ACHN (cell line): ENCODE results near the gene EVC.
A peak's percentile ranks its signal among the peaks of the same experiment; 100 is the strongest.
"Not testable (repeated sequence)": the region's sequence is repeated elsewhere in the genome, so short reads cannot be mapped to it uniquely, and the experiment has no call there.

ENCODE experiments used
- DNase-seq: peaks from one replicate; pipeline ENCODE4 v3.0.0-alpha.2; 2015
- in situ Hi-C: cut with HindIII; loops from 2 replicates; pipeline ENCODE4 v1.10.0; 2017; ENCODE audit warnings: low sequenced_read_pairs, low pct_ligation_motif_present, low pct_unique_long_range_greater_than_20kb

EVC gene

DNA sequence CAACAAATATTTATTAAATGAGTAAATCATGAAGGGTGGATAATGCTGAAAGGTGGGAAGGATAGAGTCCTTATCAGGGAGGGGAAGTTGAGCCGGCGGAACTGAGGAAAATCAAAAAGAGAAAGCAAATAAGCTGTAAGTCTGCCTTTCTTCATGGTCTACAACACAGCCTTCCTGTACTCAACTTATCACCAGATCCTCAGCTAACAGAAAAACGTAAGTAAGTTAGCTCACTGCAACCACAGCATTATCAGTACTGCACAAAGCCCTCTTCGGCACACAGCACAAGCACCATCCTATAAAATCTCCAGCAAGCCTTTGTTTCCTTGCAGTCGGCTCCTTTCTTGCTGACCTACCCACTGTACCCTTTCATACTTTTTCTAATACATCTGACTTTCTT lies 111.6 kb downstream of the EVC start:
- DNase-seq: no peak
- in situ Hi-C loops: no loop called here

DNA sequence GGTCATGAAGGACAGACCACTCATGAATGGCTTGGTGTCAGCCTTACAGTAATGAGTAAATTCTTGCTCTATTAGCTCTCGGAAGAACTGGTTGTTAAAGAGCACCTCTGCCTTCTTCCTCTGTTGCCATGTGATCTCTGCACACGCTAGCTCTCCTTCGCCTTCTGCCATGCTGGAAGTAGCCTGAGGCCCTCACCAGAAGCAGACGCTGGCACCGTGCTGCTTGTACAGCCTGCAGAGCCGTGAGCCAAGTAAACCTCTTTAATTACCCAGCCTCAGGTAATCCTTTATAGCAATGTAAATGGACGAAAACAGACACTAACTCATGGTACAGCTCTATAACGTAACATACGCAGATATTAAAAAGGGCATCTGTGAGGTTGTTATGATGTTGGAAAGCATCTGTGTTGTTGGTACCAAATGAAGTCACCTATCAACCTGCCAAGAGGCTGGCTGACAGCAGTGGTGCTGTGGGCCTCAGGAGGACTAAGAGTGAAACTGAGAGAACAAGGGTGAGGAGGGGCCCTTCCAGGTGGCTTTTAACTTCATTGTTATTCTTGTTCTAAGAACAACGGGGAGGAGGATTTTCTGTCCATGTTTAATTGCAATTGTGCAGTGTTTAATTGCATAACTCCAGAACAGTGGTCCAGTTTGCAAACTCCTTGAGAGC lies 112.7 kb downstream of the EVC start:
- in situ Hi-C loops: no loop called here
- no peak for DNase-seq

DNA sequence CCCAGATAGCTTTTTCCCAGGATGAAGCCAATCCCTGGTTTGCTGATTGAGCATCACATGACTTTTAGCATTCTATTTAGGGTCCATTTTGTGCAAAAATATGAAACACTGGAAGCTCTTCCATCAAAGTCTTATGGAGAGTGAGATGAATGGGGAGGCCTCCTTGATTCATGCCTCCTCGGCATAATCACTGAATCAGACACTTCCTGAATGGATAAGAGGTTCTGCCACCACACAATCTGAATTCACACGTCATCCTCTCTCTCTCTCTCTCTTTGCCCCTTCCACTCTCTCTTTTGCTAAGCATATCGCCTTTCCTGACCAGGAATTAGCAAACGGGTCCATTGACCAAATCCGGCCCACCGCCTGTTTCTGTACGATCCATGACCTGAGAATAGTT lies 113.2 kb downstream of the EVC start:
- DNase-seq: no peak
- in situ Hi-C loops: no loop called here

GRCh38 chr4:5824635-5825034 lies 113.6 kb downstream of the EVC start:
- in situ Hi-C loops: no loop called here
- peak; percentile 33 for DNase-seq

- in situ Hi-C loops: no loop called here
- DNase-seq: no peak
Measured at GRCh38 chr4:5825321-5826041, 114.5 kb downstream of the EVC start.

DNA sequence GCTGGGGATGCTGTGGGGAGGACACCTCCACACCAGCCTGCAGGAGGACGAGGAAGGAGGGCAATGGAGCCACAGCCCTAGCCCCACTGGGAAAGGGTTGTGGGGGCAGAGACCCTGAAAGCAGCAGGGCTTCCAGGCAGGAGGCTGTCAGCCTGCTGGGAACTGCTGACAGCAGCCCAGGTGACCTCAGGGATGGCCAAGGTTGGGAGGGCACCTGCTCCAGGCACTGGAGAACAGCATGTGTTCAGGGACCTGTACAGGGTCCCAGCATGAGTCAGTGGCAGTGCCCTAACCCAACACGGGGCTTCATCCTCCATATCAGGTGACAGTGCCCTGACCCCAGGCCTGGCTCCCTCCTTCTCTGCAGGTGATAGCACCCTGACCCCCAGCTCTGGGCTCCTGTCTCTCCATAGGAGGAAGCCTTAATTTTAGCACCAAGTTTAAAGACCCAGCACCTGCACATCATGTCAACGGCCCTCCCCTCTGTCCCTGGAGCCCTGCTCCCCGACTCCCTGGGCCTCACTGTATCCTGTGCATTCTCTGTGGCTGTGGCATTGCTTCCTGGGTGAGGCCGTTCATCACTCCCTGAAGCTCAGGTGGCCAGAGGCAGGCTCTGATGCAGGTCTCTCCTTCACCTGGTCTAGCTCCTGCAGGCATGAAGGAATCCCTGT lies 115.6 kb downstream of the EVC start:
- in situ Hi-C loops: no loop called here
- DNase-seq: no peak

- no peak for DNase-seq
- in situ Hi-C loops: no loop called here
Measured at GRCh38 chr4:5827108-5828004, 116.4 kb downstream of the EVC start.

DNA sequence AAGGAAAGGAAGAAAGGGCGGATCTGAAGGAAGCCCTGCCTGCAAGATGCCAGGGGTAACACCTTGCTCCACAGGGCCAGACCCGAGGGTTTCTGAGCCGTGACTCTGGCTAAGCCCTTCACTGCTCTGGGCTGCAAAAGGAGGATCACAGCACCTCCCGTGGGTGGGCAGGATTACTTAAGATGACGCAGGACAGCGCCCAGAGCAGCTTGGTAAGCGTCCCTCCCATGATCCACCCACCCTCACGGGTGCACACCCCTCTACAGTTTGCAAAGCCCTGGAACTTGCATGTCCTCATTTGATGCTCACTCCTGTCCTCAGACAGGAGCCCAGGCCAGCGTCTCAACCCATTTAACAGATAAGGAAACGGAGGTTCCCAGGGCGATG lies 117.0 kb downstream of the EVC start:
- in situ Hi-C loops: no loop called here
- no peak for DNase-seq

GRCh38 chr4:5836943-5837342 lies 125.9 kb downstream of the EVC start:
- no peak for DNase-seq
- in situ Hi-C loops: no loop called here

GRCh38 chr4:5837483-5837882 lies 126.5 kb downstream of the EVC start:
- DNase-seq, in situ Hi-C loops: not testable (repeated sequence)

DNA sequence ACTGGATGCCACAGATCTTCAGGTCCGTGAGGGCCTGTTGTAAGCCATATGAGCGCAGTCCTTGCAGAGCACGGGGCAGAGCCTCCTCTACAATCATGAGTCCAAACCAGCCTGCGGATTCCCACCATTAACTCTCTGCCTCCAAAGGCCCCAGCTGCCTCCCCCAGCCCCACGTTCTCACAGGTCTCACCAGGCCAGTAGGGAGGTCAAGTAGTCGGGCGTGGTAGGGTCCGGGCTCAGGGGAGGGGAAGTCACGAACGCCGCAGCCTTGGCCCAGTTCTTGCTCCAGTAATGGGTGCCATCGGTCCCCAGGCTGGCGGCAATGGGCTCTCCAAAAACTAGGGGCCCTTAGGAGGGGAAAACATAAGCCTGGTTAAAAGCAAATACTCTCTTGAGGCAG lies 128.3 kb downstream of the EVC start:
- DNase-seq: no peak
- in situ Hi-C loops: no loop called here

DNA sequence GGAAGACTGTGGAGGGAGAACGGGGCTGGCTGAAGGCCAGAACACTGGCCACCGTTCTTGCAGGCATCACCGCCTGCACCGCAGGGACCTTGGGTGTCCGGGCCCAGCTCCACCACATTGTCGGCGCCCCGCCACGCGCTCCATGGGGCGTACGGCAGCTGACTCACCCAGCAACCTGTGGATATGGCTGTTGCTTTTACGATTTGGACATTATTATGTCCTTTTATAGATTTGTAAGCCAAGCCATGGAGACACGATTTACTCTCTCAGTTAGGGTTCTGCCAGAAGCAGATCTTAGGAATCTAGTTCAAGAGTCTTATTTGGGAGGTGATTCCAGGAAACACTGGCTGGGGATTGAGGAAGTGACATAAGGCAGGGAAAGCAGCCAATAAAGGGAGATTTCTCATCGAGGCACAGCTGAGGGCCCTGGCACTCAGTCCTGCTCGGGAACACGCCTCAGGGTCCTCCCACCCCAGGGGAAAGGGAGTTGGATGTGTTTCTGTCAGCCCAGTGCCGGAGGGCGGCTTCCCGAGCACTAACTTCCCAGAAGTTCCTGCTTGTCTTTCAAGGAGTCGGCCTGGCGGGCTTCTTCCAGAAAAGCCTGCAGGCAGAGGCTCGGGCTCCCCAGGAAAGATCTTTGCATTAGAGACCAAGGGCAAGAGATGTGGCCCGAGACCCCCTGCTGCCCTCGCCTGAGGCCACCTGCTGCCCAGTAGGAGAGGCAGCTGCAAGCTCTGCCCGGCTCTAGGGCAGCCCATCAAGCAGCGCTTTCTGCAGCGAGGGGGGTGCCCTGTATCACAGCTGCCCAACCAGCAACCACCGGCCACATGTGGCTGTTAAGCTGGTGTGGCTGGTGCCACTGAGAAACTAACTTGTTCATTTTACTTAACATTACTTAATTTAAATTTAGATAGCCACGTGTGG lies 129.0 kb downstream of the EVC start:
- in situ Hi-C loops: no loop called here
- DNase-seq: no peak

- in situ Hi-C loops: no loop called here
- no peak for DNase-seq
Measured at GRCh38 chr4:5842456-5842855, 131.5 kb downstream of the EVC start.

GRCh38 chr4:5843573-5844530 lies 132.9 kb downstream of the EVC start:
- in situ Hi-C loops: no loop called here
- DNase-seq: no peak

- in situ Hi-C loops: no loop called here
- no peak for DNase-seq
Measured at GRCh38 chr4:5845035-5845905, 134.3 kb downstream of the EVC start.

- DNase-seq: no peak
- in situ Hi-C loops: no loop called here
Measured at GRCh38 chr4:5851637-5852301, 140.8 kb downstream of the EVC start.
